T-helper 2 cell treated with Interferon-gamma antibody and Interleukin-4, amounts not matched to agents 5 μg/mL and 100 μg/mL, for 36 hours (primary cell): Measurements from ENCODE around the gene INSRR.

Experiments used
- DNase-seq: peaks from one replicate; pipeline ENCODE4 v3.0.0; 2021; ENCODE audit warnings: low spot score
- H3K27ac Mint-ChIP-seq: one replicate; pipeline ENCODE4 v1.8.0; 2021; ENCODE audit warnings: mild to moderate bottlenecking, mixed read lengths
- H3K27me3 Mint-ChIP-seq: one replicate; pipeline ENCODE4 v1.8.0; 2021; ENCODE audit warnings: low read depth, mixed read lengths
- H3K36me3 Mint-ChIP-seq: one replicate; pipeline ENCODE4 v1.8.0; 2021; ENCODE audit warnings: low read depth, mixed read lengths
- H3K4me1 Mint-ChIP-seq: one replicate; pipeline ENCODE4 v1.8.0; 2021; ENCODE audit warnings: low read depth, mixed read lengths
- H3K4me3 Mint-ChIP-seq: one replicate; pipeline ENCODE4 v1.8.0; 2022; ENCODE audit warnings: mild to moderate bottlenecking, moderate library complexity, mixed read lengths
- H3K9me3 Mint-ChIP-seq: one replicate; pipeline ENCODE4 v1.8.0; 2021; ENCODE audit warnings: mixed read lengths

INSRR gene

DNA sequence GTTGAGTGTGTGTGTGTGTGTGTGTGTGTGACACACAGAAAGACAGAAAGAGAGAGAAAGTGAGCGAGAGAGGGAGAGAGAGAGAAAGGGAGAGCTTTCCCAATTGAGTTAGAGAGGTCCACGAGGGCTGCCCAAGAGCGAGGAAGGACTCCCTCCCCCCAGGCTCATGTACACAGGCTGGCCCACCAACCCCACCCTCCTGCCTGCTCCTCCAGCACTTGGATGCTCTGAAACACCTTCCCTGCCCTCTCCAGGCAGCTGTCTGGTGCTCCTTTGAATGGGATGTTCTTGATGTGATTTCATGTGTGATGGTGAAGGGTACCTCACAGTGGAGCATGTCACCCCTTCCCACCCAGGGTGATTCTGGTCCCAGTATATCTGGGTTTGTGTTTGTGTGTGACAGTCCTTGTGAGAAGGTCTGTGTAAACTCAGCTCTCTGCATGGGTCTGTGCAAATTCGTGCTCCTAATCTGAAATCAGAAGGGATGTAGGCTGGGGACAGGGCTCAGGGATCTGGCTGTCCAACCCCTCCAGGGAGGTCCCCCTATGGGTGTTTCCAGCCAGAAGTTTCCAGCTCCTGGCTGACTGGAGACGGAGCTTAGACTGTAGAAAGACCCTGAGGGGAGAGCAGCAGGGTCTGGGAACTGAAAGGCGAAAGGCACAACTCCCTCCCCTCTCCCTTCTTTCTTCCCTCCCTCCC, 27.8 kb upstream of the INSRR start:
- no peak overlapping the region for H3K27ac Mint-ChIP-seq
- H3K36me3 Mint-ChIP-seq = no peaks in the 10 kb centered on the region
- no peak for DNase-seq
- peaks cover 19% of the 10 kb centered on the region for H3K27me3 Mint-ChIP-seq
- no peaks in the 10 kb centered on the region for H3K4me1 Mint-ChIP-seq
- no peaks in the 10 kb centered on the region for H3K9me3 Mint-ChIP-seq
- H3K4me3 Mint-ChIP-seq = no peak overlapping the region

DNA sequence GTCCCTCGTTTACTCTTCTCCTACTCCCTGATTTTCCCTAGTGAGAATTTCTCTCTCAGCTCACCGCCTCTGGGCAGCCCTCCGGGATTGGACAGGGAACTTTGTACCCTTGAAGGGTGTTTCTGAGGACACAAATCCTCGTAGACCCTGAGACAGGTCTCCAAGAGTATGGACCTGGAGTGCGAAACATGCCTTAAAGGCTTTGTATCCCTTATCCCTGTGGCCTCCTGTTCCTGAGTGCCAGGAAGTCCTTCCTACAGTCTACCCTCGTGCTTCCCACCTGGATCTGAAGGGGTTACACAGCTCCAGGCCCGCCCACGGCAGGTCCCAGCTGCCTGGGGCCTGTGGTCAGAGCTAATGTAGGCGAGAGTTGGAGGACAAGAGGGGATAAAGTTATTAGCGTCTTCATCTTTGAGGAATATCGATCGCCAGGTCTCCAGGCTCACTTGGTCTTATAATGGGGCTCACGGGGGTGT, 27.0 kb upstream of the INSRR start:
- Mint-ChIP-seq H3K36me3 (no peaks in the 10 kb centered on the region), H3K4me3 (no peak overlapping the region), H3K27me3 (peaks cover 11% of the 10 kb centered on the region), H3K9me3 (no peaks in the 10 kb centered on the region), H3K27ac (no peak overlapping the region), H3K4me1 (no peaks in the 10 kb centered on the region)
- DNase-seq = no peak

DNA sequence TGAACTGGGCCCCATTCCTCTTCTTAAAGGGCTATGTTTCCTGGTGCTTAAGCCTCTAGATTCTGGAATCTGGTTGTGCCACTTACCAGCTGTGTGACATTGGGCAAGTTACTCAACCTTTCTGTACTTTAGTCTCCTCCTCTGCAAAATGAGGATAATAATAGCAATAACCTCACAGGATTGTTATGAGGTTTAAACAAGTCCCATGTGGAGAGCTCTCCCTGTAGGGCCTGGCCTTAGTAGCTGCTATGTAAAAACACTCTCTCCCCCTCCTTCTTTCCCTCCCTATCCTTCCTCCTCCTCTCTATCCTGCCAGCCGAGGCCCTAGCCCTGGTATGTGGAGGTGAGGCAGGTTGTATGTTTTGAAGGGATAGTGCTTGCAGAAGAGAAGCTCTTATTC, 26.4 kb upstream of the INSRR start:
- Mint-ChIP-seq H3K36me3 (no peaks in the 10 kb centered on the region), H3K9me3 (no peaks in the 10 kb centered on the region), H3K4me3 (no peak overlapping the region), H3K4me1 (no peaks in the 10 kb centered on the region), H3K27ac (no peak overlapping the region), H3K27me3 (peaks cover 6% of the 10 kb centered on the region)
- no peak for DNase-seq

DNA sequence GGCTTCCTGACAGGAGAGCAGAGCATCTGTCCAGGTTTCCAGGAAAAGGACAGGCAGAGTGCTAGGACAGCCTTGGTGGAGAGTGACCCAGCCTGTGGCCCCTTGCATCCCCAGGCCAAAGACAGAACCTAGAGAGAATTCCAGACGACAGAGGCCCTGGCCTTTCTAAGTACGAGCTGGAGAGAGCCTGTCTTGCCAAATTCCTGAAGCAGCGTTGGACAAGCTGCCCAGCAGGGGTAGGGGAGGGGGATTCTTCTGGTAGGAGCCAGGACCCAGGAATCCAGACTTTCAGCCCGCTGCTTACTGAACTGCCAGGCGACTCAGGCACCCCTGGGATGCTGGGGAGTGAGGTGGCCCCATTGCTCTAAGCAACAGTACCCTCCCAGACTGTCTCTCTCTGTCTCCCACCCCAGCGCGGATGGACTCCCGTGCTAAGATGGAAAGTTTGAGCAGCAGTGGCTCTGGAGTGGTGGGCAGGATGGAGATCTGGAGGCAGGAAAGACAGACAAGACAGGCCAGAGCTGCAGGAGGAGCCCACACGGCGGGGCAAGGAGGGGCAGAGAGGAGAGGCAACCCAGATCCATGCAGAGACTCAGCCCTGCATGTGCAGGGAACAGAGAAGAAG, 25.8 kb upstream of the INSRR start:
- H3K9me3 Mint-ChIP-seq = no peaks in the 10 kb centered on the region
- H3K36me3 Mint-ChIP-seq = no peaks in the 10 kb centered on the region
- no peak overlapping the region for H3K4me3 Mint-ChIP-seq
- no peak for DNase-seq
- no peak overlapping the region for H3K27ac Mint-ChIP-seq
- no peaks in the 10 kb centered on the region for H3K4me1 Mint-ChIP-seq
- peaks cover 3% of the 10 kb centered on the region for H3K27me3 Mint-ChIP-seq

DNA sequence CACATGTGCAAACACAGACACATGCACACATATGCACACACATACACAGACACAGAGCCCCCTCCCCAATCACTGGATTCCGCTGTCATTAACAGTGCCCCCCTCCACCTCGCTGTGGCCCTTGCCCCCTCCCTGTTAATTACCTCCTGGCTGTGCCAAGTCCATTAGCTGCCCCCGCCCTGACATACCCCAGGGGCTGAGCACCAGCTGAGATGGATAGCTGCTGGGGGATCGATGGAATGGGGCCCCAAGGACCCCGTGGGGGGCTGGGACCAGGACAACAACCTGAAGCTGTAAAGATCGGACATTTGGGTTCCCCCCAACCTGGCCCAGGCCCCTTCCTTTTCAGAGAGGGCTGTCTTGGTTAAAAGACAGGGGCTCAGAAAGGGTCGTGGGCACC, 25.0 kb upstream of the INSRR start:
- Mint-ChIP-seq H3K4me1 (no peaks in the 10 kb centered on the region), H3K27me3 (peaks cover 3% of the 10 kb centered on the region), H3K4me3 (no peak overlapping the region), H3K9me3 (no peaks in the 10 kb centered on the region), H3K27ac (no peak overlapping the region), H3K36me3 (no peaks in the 10 kb centered on the region)
- DNase-seq = no peak

DNA sequence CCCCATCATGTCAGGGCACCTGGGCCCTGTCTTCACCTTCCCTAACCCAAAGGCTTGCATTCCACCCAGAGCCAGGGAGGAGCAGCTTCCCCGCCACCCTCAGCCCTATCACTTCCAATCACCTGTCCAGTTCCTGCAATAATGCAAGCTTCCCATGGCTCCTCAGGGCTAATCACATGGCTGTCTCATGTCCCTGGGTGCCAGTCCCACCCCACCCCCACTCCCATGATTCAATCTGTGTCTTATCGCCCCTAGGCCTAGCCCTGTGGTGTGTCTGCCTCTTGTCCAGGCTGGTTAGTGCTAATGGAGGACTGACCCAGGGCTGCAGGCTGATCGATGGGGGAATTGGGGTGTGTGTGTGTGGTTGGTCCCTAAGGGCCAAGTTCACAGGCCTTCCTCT, 23.6 kb upstream of the INSRR start:
- H3K4me1 Mint-ChIP-seq = no peaks in the 10 kb centered on the region
- DNase-seq = no peak
- H3K27ac Mint-ChIP-seq = no peak overlapping the region
- H3K9me3 Mint-ChIP-seq = no peaks in the 10 kb centered on the region
- no peaks in the 10 kb centered on the region for H3K36me3 Mint-ChIP-seq
- H3K4me3 Mint-ChIP-seq = no peak overlapping the region
- peaks cover 6% of the 10 kb centered on the region for H3K27me3 Mint-ChIP-seq

DNA sequence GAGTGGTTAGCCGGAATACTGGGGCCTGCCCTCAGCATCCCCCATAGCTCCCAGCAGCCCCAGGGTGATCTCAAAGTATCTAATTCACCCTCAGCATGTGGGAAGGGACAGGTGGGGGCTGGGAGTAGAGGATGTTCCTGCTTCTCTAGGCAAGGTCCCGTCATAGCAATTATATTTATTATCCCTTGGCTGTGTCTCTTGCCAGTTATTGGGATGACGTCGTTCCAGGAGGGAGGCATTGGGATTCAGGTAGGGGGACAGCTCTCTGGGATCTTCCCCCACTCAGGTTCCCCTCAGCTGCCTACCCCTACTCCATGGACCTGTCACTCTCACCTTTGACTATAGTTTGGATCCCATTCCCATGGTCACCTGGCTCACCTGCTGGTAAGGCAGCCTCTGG, 22.7 kb upstream of the INSRR start:
- no peaks in the 10 kb centered on the region for H3K4me1 Mint-ChIP-seq
- H3K27me3 Mint-ChIP-seq = peaks cover 6% of the 10 kb centered on the region
- no peaks in the 10 kb centered on the region for H3K9me3 Mint-ChIP-seq
- H3K36me3 Mint-ChIP-seq = no peaks in the 10 kb centered on the region
- no peak overlapping the region for H3K27ac Mint-ChIP-seq
- no peak overlapping the region for H3K4me3 Mint-ChIP-seq
- DNase-seq = no peak

DNA sequence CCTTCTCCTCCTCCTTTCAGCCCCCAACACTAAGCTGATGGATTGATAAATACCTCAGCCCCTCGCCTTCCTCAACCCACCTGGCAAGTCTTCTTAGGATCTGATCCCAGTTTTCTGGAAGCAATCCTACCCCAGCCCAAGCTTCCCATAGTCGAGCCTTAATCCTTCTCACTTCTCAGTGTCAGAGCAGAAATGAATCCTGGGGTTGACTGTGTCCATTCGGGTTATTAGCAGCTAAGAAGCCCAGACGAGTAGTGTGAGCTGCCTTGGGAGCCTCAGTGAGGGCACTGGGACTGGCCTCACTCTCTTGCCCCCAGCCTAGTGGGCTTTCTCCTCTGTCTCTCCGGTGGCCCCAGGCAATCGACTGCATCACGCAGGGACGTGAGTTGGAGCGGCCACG, 22.2 kb upstream of the INSRR start:
- H3K4me1 Mint-ChIP-seq = no peaks in the 10 kb centered on the region
- no peaks in the 10 kb centered on the region for H3K36me3 Mint-ChIP-seq
- no peak overlapping the region for H3K27ac Mint-ChIP-seq
- H3K27me3 Mint-ChIP-seq = peaks cover 3% of the 10 kb centered on the region
- H3K9me3 Mint-ChIP-seq = no peaks in the 10 kb centered on the region
- DNase-seq = no peak
- no peak overlapping the region for H3K4me3 Mint-ChIP-seq

DNA sequence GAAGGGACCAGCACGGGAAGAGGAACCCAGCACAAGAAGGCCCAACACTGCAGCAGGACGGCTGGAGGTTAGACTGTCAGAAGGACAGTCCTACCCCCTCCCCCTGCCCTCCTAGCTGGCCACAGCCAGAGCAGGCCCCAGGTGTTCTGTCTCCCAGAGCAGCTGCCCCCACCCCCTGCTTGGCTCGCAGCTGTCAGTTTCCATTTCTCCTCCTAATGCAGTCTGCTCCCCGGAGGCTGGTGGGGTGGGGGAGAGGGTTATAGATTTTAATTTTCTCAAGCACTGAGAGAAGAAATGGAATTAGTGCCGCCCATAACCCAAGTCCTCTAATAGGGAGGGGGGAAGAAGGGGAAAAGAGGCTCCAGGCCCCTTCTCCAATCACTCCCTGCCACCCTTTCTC, 21.6 kb upstream of the INSRR start:
- peaks cover 3% of the 10 kb centered on the region for H3K27me3 Mint-ChIP-seq
- no peaks in the 10 kb centered on the region for H3K36me3 Mint-ChIP-seq

DNA sequence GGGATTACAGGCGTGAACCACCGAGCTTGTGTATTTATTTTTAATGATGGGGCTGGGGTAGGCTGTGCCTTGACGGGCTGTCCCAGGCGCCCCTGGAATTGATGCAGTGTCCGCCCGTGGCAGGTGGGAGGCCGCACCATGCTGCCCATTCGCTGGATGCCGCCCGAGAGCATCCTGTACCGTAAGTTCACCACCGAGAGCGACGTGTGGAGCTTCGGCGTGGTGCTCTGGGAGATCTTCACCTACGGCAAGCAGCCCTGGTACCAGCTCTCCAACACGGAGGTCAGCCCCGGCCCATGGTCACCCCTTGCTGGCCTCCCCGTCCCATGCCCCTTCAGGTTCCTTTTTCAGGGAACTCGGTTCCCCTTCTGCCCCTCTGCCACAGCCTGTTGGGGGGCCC, 21.0 kb upstream of the INSRR start:
- DNase-seq = no peak
- Mint-ChIP-seq H3K36me3 (no peaks in the 10 kb centered on the region), H3K4me3 (no peak overlapping the region), H3K4me1 (no peaks in the 10 kb centered on the region), H3K27me3 (peaks cover 3% of the 10 kb centered on the region), H3K27ac (no peak overlapping the region), H3K9me3 (no peaks in the 10 kb centered on the region)

More for the DNA sequence above, 21.6 kb upstream of the INSRR start:
- no peak for DNase-seq
- Mint-ChIP-seq H3K4me1 (no peaks in the 10 kb centered on the region), H3K27ac (no peak overlapping the region), H3K9me3 (no peaks in the 10 kb centered on the region), H3K4me3 (no peak overlapping the region)

DNA sequence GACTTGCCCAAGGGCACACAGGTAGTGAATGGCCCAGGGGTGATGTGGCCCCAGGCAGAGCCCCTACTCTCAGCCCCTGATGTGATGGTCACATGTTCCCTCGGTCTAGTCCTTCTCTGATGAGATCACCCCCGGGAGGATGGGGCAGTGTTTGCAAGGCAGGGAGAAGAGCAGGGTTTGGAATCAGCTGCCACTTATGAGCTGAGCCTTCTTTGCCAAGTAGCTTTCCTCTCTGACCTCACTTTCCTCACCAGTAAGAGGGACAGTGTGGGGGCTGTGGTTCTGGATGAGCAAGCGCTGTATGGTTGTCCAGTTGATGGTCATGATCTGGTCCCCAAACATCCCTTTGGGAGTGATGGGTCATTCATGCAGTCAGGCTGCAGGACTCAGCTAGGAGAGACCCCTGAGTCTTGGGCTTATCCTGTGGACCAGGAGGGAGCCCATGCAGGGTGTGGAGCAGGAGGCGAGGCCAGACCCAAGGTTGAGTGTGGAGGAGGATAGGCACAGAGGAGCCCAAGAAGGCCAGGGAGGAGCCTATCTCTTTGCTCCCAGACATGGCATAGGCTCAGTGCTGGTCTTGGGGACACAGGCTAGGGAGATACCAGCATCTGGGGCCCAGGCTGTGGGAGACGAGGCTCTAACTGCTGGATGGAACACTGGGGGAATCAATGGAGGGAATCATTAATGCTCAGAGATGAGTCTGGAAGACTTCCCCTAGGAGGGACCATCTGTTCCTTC, 18.7 kb upstream of the INSRR start:
- H3K9me3 Mint-ChIP-seq = no peaks in the 10 kb centered on the region
- peaks cover 2% of the 10 kb centered on the region for H3K36me3 Mint-ChIP-seq
- DNase-seq = no peak
- H3K27me3 Mint-ChIP-seq = peaks cover 3% of the 10 kb centered on the region
- no peaks in the 10 kb centered on the region for H3K4me1 Mint-ChIP-seq
- H3K27ac Mint-ChIP-seq = no peak overlapping the region
- no peak overlapping the region for H3K4me3 Mint-ChIP-seq

DNA sequence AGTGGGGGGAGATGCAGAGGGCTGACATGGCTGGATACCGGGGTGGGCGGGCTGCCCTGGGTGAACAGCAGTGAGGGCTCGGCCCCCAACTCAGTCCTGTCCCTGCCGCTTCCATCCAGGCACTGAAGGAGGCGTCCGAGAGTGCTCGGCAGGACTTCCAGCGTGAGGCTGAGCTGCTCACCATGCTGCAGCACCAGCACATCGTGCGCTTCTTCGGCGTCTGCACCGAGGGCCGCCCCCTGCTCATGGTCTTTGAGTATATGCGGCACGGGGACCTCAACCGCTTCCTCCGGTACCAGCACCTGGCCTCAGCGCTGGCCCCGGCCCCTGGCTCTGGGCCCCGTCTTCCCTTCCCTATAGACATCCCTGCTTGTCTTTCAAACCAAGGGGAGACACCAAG, 17.4 kb upstream of the INSRR start:
- Mint-ChIP-seq H3K4me1 (no peaks in the 10 kb centered on the region), H3K27me3 (peaks cover 3% of the 10 kb centered on the region), H3K4me3 (no peak overlapping the region), H3K36me3 (peaks cover 2% of the 10 kb centered on the region), H3K27ac (no peak overlapping the region), H3K9me3 (no peaks in the 10 kb centered on the region)
- DNase-seq = no peak

DNA sequence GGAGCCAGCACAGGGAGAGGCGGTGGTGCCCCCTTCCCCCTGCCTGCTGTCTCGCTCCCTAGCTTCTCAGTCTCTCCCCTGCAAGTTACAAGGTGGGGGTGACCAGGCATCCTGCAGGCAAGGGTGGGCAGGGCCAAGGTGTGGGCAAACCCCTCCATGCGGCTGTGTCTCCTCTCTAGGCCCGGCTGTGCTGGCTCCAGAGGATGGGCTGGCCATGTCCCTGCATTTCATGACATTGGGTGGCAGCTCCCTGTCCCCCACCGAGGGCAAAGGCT, 16.4 kb upstream of the INSRR start:
- H3K4me3 Mint-ChIP-seq = no peak overlapping the region
- H3K27ac Mint-ChIP-seq = no peak overlapping the region
- H3K4me1 Mint-ChIP-seq = peaks cover 4% of the 10 kb centered on the region
- H3K9me3 Mint-ChIP-seq = no peaks in the 10 kb centered on the region
- peaks cover 3% of the 10 kb centered on the region for H3K27me3 Mint-ChIP-seq
- H3K36me3 Mint-ChIP-seq = peaks cover 2% of the 10 kb centered on the region
- no peak for DNase-seq

DNA sequence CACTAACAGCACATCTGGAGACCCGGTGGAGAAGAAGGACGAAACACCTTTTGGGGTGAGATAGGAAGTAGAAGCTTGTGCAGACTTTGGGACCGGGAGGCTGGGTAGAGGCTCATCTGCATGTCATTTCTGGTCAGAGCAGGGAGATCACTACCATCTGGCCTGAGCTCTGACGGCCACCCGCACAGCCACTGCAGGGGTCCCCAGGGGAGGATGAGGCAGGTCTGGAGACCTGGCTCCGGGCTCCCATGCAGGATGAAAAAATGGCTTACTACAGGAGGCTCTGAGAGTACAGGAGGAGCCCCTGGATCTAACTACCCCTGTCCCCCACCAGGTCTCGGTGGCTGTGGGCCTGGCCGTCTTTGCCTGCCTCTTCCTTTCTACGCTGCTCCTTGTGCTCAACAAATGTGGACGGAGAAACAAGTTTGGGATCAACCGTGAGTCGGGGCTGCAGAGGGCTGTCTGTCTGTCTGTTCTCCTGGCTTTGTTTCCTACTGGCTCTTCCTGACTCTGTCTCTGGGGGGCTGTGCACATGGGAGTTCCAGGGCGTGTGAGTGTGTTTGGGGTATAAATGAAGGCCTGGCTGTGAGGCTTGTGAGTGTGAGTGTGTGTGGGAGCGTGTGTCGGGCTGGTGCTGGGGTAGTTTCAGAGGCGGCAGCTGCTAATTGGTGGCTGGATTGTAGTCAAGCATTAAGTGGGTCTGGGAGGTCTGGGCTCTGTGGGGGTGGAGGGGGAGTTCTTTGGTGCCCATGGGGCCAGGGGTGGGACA, 15.8 kb upstream of the INSRR start:
- Mint-ChIP-seq H3K4me1 (peaks cover 7% of the 10 kb centered on the region), H3K9me3 (no peaks in the 10 kb centered on the region), H3K27ac (no peak overlapping the region), H3K4me3 (no peak overlapping the region), H3K36me3 (peaks cover 2% of the 10 kb centered on the region), H3K27me3 (peaks cover 3% of the 10 kb centered on the region)
- DNase-seq = no peak
